GM19328 (cell line): ENCODE measurements around the gene UNC5C.

Experiments used
- ATAC-seq: cut with Tn5 transposase; IDR thresholded peaks from one replicate; pipeline ENCODE4 v1.9.1; 2021; ENCODE audit warnings: mild to moderate bottlenecking, moderate library complexity; ENCODE audit not compliant: unreplicated experiment

UNC5C gene

GRCh38 chr4:95232358-95233156 is 316.2 kb downstream of the UNC5C start:
- no peak for ATAC-seq

GRCh38 chr4:95231681-95232080 is 317.1 kb downstream of the UNC5C start:
- ATAC-seq, result no peak

- no peak for ATAC-seq
These were observed 322.9 kb downstream of the UNC5C start for GRCh38 chr4:95225849-95226248.

GRCh38 chr4:95224402-95224801 is 324.4 kb downstream of the UNC5C start:
- no peak for ATAC-seq

GRCh38 chr4:95220205-95221175 is 328.3 kb downstream of the UNC5C start:
- no peak for ATAC-seq

GRCh38 chr4:95219109-95219508 is 329.7 kb downstream of the UNC5C start:
- ATAC-seq, result no peak

GRCh38 chr4:95217197-95217596 is 331.6 kb downstream of the UNC5C start:
- no peak for ATAC-seq

GRCh38 chr4:95216636-95217035 is 332.1 kb downstream of the UNC5C start:
- ATAC-seq, result no peak

- no peak for ATAC-seq
These were observed 332.7 kb downstream of the UNC5C start for GRCh38 chr4:95215991-95216605.

- ATAC-seq, result no peak
These were observed 333.7 kb downstream of the UNC5C start for GRCh38 chr4:95215043-95215442.

GRCh38 chr4:95214408-95214807 is 334.4 kb downstream of the UNC5C start:
- no peak for ATAC-seq

- no peak for ATAC-seq
These were observed 335.4 kb downstream of the UNC5C start for GRCh38 chr4:95213366-95213765.

- ATAC-seq, result no peak
These were observed 336.1 kb downstream of the UNC5C start for GRCh38 chr4:95212692-95213091.

GRCh38 chr4:95209927-95210326 is 338.8 kb downstream of the UNC5C start:
- no peak for ATAC-seq

- ATAC-seq, result no peak
These were observed 343.9 kb downstream of the UNC5C start for GRCh38 chr4:95204873-95205272.

GRCh38 chr4:95204267-95204844 is 344.4 kb downstream of the UNC5C start:
- no peak for ATAC-seq

GRCh38 chr4:95198961-95199360 is 349.8 kb downstream of the UNC5C start:
- no peak for ATAC-seq

GRCh38 chr4:95197353-95197752 is 351.4 kb downstream of the UNC5C start:
- ATAC-seq, result no peak

GRCh38 chr4:95193391-95194224 is 355.2 kb downstream of the UNC5C start:
- no peak for ATAC-seq

- ATAC-seq, result no peak
These were observed 357.2 kb downstream of the UNC5C start for GRCh38 chr4:95191537-95191936.
